Spinal cord (tissue), 10 donors: ENCODE results near the gene RGS8. TPM values are rescaled to one million over a fixed set of nuclear protein-coding genes. Genes with fewer than 3 reads are reported as not detected.

Experiments used
- DNase-seq, 6 donors: peaks; one replicate each; pipeline versions ENCODE4 v3.0.0 to v3.0.0-alpha.2; 2013 to 2015; ENCODE audit warnings: low spot score in 6 of 6, low read depth in 4 of 6
- H3K27ac ChIP-seq: one replicate; pipeline ENCODE4 v1.5.1; 2013; ENCODE audit warnings: low read depth, low read length, control low read depth
- H3K27me3 ChIP-seq: one replicate; pipeline ENCODE4 v1.6.1; 2013; ENCODE audit warnings: low read length; ENCODE audit not compliant: control insufficient read depth, insufficient read depth
- H3K36me3 ChIP-seq: one replicate; pipeline ENCODE4 v1.6.1; 2013; ENCODE audit warnings: low read length; ENCODE audit not compliant: control insufficient read depth, insufficient read depth
- H3K4me1 ChIP-seq: one replicate; pipeline ENCODE4 v1.6.1; 2013; ENCODE audit warnings: low read length; ENCODE audit not compliant: control insufficient read depth, insufficient read depth
- H3K4me3 ChIP-seq: one replicate; pipeline ENCODE4 v1.5.1; 2013; ENCODE audit warnings: low read depth, low read length, control low read depth
- H3K9me3 ChIP-seq: one replicate; pipeline ENCODE4 v1.6.1; 2013; ENCODE audit warnings: low read length; ENCODE audit not compliant: control insufficient read depth, insufficient read depth
- WGBS: methylation state at CpG from one replicate; pipeline ENCODE4 v1.1.5; 2013; ENCODE audit warnings: missing lambda C conversion rate; ENCODE audit not compliant: insufficient coverage; 5-methylcytosine and 5-hydroxymethylcytosine counted together
- long read RNA-seq, 4 donors: transcript quantifications; one replicate each; lab custom pipeline, GENCODE V29; 2026
- polyA plus RNA-seq, 2 donors: library from polyadenylated mRNA; unstranded; fragments of 120-200 nt; gene quantifications; one replicate each; pipeline ENCODE4 v1.2.1, GENCODE V29; 2013; ENCODE audit not compliant: insufficient read length in 2 of 2
- total RNA-seq, 2 donors: library from RNA; depleted of rRNA in 1 of 2; stranded (reverse); fragments of 120-200 nt in 1 of 2; fragments of >200 nt in 1 of 2; gene quantifications; one replicate each; pipeline versions ENCODE4 v1.2.3 to v1.2.4, GENCODE V29; 2013 to 2014
- donor health status: healthy.

Gene RGS8
- total RNA-seq: 1 to 10 TPM; 6.8 to 8.2 TPM
- polyA plus RNA-seq: 1 to 10 TPM; 8.2 to 9.4 TPM
- long read RNA-seq, donor 1: 0 reads
- long read RNA-seq, donor 2: 0 reads
- long read RNA-seq, donor 3: 0 reads
- long read RNA-seq, donor 4: 0 reads

DNA sequence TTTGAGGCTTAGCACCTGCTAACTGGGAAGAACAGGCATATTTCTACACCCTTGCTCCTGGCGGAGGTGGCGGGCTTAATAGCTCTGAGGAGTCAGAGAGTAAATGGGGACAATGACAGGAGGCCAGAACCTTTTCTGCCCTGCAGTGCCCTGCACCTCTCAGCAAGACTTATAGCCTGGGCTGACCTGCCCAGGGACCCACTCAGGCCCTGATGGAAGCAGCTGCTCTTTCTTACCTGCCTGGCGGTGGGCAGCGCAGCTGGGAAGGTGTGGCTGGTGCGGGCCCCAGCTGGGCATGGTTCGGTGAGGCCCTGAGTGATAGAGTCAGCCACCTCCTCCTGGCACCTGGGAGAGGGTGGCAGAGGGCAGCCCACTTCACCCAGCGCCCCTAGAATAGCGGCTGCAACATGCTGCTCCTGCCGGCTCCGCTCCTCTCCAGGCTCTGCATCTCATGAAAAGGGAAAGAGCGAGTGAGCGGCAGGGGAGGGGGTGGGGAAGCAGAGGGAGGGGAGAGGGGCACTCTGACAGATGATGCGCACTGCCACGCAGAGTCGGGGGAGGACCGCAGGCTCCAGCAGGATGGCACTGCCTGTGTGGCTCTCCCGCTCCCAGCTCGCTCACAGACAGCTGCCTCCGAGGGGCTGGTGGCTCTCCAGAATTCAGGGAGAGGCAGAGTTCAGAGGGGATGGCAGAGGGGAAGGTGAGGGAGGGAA lies at the start of gene RGS8:
Gene RGS8 (minus strand): TSS at position 472 of the 713 bp plus-strand sequence. CDS start 14,938 bp downstream, outside the sequence.
- WGBS: 31% methylated on average over 19 of the region's 19 CpGs
- peak in 2 of 6 donors; percentile 78 to 87 for DNase-seq
- Histone ChIP-seq H3K4me1 (peaks cover 13% of the 10 kb centered on the region), H3K27me3 (no peaks in the 10 kb centered on the region), H3K9me3 (no peaks in the 10 kb centered on the region), H3K27ac (no peak within 1 kb of the TSS), H3K4me3 (no peak within 1 kb of the TSS), H3K36me3 (no peaks in the 10 kb centered on the region)

DNA sequence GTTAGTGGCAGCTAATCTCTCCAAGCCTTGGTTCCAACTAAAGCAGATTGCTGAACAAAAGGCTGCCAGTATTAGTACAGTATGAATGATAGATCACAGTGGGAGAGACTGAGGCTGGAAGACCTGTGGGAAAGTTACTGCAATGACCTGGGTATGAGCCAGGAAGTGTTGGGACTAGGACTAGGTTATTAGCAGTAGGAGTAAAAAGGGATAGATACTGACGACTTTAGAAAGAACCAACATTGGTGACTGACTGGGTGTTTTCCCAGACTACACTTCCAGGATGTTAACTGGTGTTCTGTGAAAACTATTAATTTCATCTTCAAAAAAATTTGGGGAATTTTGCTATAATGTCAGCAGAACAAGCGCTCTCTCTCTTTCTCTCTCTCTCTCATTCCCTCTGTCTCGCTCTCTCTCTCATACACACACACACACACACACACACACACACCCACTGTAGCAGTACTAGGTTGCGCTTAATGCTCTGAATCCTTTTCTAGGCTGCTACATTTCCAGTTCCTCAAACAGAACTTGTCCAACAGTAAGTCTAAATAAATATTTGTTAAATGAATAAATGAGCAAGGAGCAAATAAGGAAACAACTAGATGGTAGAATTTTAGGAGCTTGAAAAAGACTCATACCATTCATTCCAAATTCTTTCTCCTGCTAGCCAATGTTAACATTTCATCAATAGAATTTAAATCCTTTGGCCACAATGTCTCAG lies 47.6 kb upstream of the RGS8 start:
- Histone ChIP-seq H3K27ac (no peak overlapping the region), H3K4me3 (no peak overlapping the region), H3K36me3 (no peaks in the 10 kb centered on the region), H3K9me3 (no peaks in the 10 kb centered on the region), H3K27me3 (no peaks in the 10 kb centered on the region), H3K4me1 (no peaks in the 10 kb centered on the region)
- WGBS: 50% methylated on average over 1 of the region's 4 CpGs
- DNase-seq: no peak

- H3K27me3 ChIP-seq: no peaks in the 10 kb centered on the region
- WGBS: no CpG with 5 or more reads among the region's 1 CpG
- no peaks in the 10 kb centered on the region for H3K9me3 ChIP-seq
- DNase-seq: no peak
- no peaks in the 10 kb centered on the region for H3K36me3 ChIP-seq
- no peaks in the 10 kb centered on the region for H3K4me1 ChIP-seq
- no peak overlapping the region for H3K4me3 ChIP-seq
- H3K27ac ChIP-seq: no peak overlapping the region
These were observed 42.5 kb upstream of the RGS8 start for GRCh38 chr1:182726912-182727311.

- no peaks in the 10 kb centered on the region for H3K36me3 ChIP-seq
- 40% methylated on average over 2 of the region's 8 CpGs for WGBS
- DNase-seq: peak in 3 of 6 donors; percentile 19 to 91 (median 35)
- no peak overlapping the region for H3K4me3 ChIP-seq
- no peaks in the 10 kb centered on the region for H3K9me3 ChIP-seq
- H3K27ac ChIP-seq: peak overlapping the region; percentile 10
- no peaks in the 10 kb centered on the region for H3K27me3 ChIP-seq
- H3K4me1 ChIP-seq: no peaks in the 10 kb centered on the region
These were observed 41.2 kb upstream of the RGS8 start for GRCh38 chr1:182725259-182726255.

DNA sequence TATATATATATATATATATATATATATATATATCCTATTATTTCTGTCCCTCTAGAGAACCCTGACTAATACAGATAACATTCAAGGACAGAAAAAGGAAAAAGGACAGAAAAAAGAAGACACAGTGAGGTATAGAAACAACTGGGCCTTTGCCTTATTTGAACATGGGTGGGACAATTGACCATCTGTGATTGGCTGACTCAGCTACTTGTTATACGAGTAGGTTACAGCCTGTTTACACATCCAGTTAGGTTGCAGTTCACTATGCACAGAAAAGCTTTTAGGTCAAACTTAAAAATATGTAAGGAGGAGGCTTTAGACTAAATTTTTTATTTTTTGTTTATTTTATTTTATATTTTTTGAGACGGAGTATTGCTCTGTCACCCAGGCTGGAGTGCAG lies 39.8 kb upstream of the RGS8 start:
- no peak for DNase-seq
- no CpG with 5 or more reads among the region's 2 CpGs for WGBS
- Histone ChIP-seq H3K4me1 (no peaks in the 10 kb centered on the region), H3K4me3 (no peak overlapping the region), H3K27me3 (no peaks in the 10 kb centered on the region), H3K36me3 (no peaks in the 10 kb centered on the region), H3K9me3 (no peaks in the 10 kb centered on the region), H3K27ac (no peak overlapping the region)

DNA sequence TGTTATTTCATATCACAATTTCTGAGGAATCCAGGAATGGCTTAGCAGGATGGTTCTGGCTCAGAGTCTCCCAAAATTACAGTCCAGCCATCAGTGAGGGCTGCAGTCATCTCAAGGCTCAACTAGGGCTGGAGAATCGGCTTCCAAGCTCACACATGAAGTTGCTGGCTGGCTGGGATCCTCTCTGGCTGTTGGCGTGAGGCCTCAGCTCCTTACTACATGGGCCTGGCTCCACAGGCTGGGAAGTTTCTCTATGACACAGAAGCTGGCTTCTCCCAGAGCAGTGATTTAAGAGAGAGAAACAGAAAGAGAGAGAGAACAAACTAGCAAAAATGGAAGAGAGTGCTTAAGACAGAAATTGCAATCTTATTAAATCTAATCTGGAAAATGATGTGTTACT lies 38.8 kb upstream of the RGS8 start:
- Histone ChIP-seq H3K4me3 (no peak overlapping the region), H3K36me3 (no peaks in the 10 kb centered on the region), H3K4me1 (no peaks in the 10 kb centered on the region), H3K27ac (no peak overlapping the region), H3K27me3 (no peaks in the 10 kb centered on the region), H3K9me3 (no peaks in the 10 kb centered on the region)
- peak in 1 of 6 donors; percentile 36 for DNase-seq
- WGBS: 86% methylated on average over 2 of the region's 2 CpGs

GRCh38 chr1:182721525-182721924 lies 37.1 kb upstream of the RGS8 start:
- WGBS: no CpG with 5 or more reads among the region's 1 CpG
- no peaks in the 10 kb centered on the region for H3K27me3 ChIP-seq
- no peak overlapping the region for H3K27ac ChIP-seq
- no peak for DNase-seq
- no peak overlapping the region for H3K4me3 ChIP-seq
- no peaks in the 10 kb centered on the region for H3K4me1 ChIP-seq
- H3K36me3 ChIP-seq: no peaks in the 10 kb centered on the region
- H3K9me3 ChIP-seq: no peaks in the 10 kb centered on the region

- no peaks in the 10 kb centered on the region for H3K9me3 ChIP-seq
- 36% methylated on average over 1 of the region's 2 CpGs for WGBS
- no peak overlapping the region for H3K27ac ChIP-seq
- H3K27me3 ChIP-seq: no peaks in the 10 kb centered on the region
- no peaks in the 10 kb centered on the region for H3K4me1 ChIP-seq
- no peaks in the 10 kb centered on the region for H3K36me3 ChIP-seq
- peak in 2 of 6 donors; percentile 19 to 55 for DNase-seq
- no peak overlapping the region for H3K4me3 ChIP-seq
These were observed 36.1 kb upstream of the RGS8 start for GRCh38 chr1:182720463-182720862.

GRCh38 chr1:182719553-182719952 lies 35.2 kb upstream of the RGS8 start:
- no peak overlapping the region for H3K27ac ChIP-seq
- H3K4me3 ChIP-seq: no peak overlapping the region
- no peaks in the 10 kb centered on the region for H3K36me3 ChIP-seq
- no peak for DNase-seq
- 100% methylated on average over 2 of the region's 4 CpGs for WGBS
- no peaks in the 10 kb centered on the region for H3K9me3 ChIP-seq
- H3K4me1 ChIP-seq: no peaks in the 10 kb centered on the region
- no peaks in the 10 kb centered on the region for H3K27me3 ChIP-seq
